ENCODE measurements around the gene WWP2.
"Not testable (repeated sequence)": the region's sequence is repeated elsewhere in the genome, so short reads cannot be mapped to it uniquely, and the experiment has no call there.

Gene WWP2

GRCh38 chr16:69930117-69930776 is 168.1 kb downstream of the WWP2 start:
- DNase-seq = peak; percentile 30

- DNase-seq = no peak
Observed at GRCh38 chr16:69931631-69932030, 169.5 kb downstream of the WWP2 start.

GRCh38 chr16:69932228-69932627 is 170.1 kb downstream of the WWP2 start:
- DNase-seq = no peak

GRCh38 chr16:69932691-69933392 is 170.7 kb downstream of the WWP2 start:
- DNase-seq = no peak

GRCh38 chr16:69934044-69934443 is 171.9 kb downstream of the WWP2 start:
- no peak for DNase-seq

- no peak for DNase-seq
Observed at GRCh38 chr16:69934751-69935150, 172.6 kb downstream of the WWP2 start.

- DNase-seq = no peak
Observed at GRCh38 chr16:69935278-69935711, 173.2 kb downstream of the WWP2 start.

GRCh38 chr16:69935740-69936139 is 173.6 kb downstream of the WWP2 start:
- no peak for DNase-seq

- no peak for DNase-seq
Observed at GRCh38 chr16:69936252-69936651, 174.1 kb downstream of the WWP2 start.

GRCh38 chr16:69936751-69937211 is 174.6 kb downstream of the WWP2 start:
- no peak for DNase-seq

GRCh38 chr16:69937465-69937951 is 175.4 kb downstream of the WWP2 start:
- no peak for DNase-seq

- no peak for DNase-seq
Observed at GRCh38 chr16:69938981-69939820, 177.1 kb downstream of the WWP2 start.

GRCh38 chr16:69939821-69940585 is 177.9 kb downstream of the WWP2 start:
- DNase-seq = no peak

- no peak for DNase-seq
Observed at GRCh38 chr16:69940676-69941075, 178.5 kb downstream of the WWP2 start.

- DNase-seq = no peak
Observed at GRCh38 chr16:69941251-69942098, 179.3 kb downstream of the WWP2 start.

GRCh38 chr16:69942099-69942491 is 180.0 kb downstream of the WWP2 start:
- DNase-seq = no peak

- no peak for DNase-seq
Observed at GRCh38 chr16:69942627-69943170, 180.6 kb downstream of the WWP2 start.

GRCh38 chr16:69943241-69944036 is 181.3 kb downstream of the WWP2 start:
- not testable (repeated sequence) for DNase-seq

- not testable (repeated sequence) for DNase-seq
Observed at GRCh38 chr16:69950411-69950810, 188.3 kb downstream of the WWP2 start.

GRCh38 chr16:69951017-69951671 is 189.0 kb downstream of the WWP2 start, which contains the start of gene CLEC18A:
Gene CLEC18A (plus strand): TSS chr16:69951334. CDS start chr16:69951367, 33 bp downstream.
- DNase-seq = not testable (repeated sequence)
